Lung (tissue), 16 donors: ENCODE measurements around the gene ACOT13. TPM values are rescaled to one million over a fixed set of nuclear protein-coding genes. Genes with fewer than 3 reads are reported as not detected.

Experiments used
- ATAC-seq: fragments of 200-7000 bp; cut with Tn5 transposase; one replicate; pipeline ENCODE4 v1.9.1; 2020; ENCODE audit warnings: moderate number of reproducible peaks; ENCODE audit not compliant: insufficient read depth, low FRiP score
- DNase-seq, 3 donors: peaks; one replicate each; pipeline ENCODE4 v3.0.0-alpha.2; 2013 to 2017
- H3K27ac ChIP-seq, 2 donors: one replicate each; pipeline ENCODE4 v1.5.1; 2013; ENCODE audit warnings: mild to moderate bottlenecking in 2 of 2, moderate library complexity in 2 of 2, control low read depth in 1 of 2, inconsistent platforms in 1 of 2, low read depth in 1 of 2, low read length in 1 of 2
- H3K27me3 ChIP-seq, 3 donors: one replicate each; pipeline ENCODE4 v1.5.1; 2013; ENCODE audit warnings: low read length in 2 of 3; ENCODE audit not compliant: control insufficient read depth in 3 of 3, insufficient read depth in 3 of 3
- H3K36me3 ChIP-seq, 4 donors: one replicate each; pipeline ENCODE4 v1.5.1; 2013; ENCODE audit warnings: low read length in 4 of 4, mild to moderate bottlenecking in 1 of 4, moderate library complexity in 1 of 4; ENCODE audit not compliant: control insufficient read depth in 4 of 4, insufficient read depth in 4 of 4
- H3K4me1 ChIP-seq, 5 donors: one replicate each; pipeline ENCODE4 v1.5.1; 2013; ENCODE audit warnings: low read length in 5 of 5, mild to moderate bottlenecking in 2 of 5, moderate library complexity in 1 of 5; ENCODE audit not compliant: control insufficient read depth in 5 of 5, insufficient read depth in 5 of 5
- H3K4me3 ChIP-seq: one replicate; pipeline ENCODE4 v1.5.1; 2013; ENCODE audit warnings: mild to moderate bottlenecking, control low read depth, moderate library complexity
- H3K9ac ChIP-seq, 2 donors: one replicate each; pipeline ENCODE4 v1.5.1; 2013; ENCODE audit warnings: low read length in 2 of 2, control low read depth in 1 of 2; ENCODE audit not compliant: insufficient read depth in 1 of 2
- H3K9me3 ChIP-seq, 4 donors: one replicate each; pipeline ENCODE4 v1.5.1; 2013; ENCODE audit warnings: low read length in 3 of 4, mild to moderate bottlenecking in 1 of 4, moderate library complexity in 1 of 4; ENCODE audit not compliant: control insufficient read depth in 4 of 4, insufficient read depth in 3 of 4
- CTCF ChIP-seq: IDR thresholded peaks from 2 replicates; pipeline ENCODE4 v1.5.1; 2012; ENCODE audit warnings: mild to moderate bottlenecking; ENCODE audit errors: control extremely low read depth, extremely low read depth
- WGBS, 2 donors: extraction: QIAGEN DNeasy Blood & Tissue Kit; methylation state at CpG; one replicate each; pipeline ENCODE4 v1.1.7; 2013; 5-methylcytosine and 5-hydroxymethylcytosine counted together
- long read RNA-seq, 5 donors: transcript quantifications; one replicate each; lab custom pipeline, GENCODE V29; 2026
- polyA plus RNA-seq, 2 donors: library from polyadenylated mRNA; stranded (reverse); fragments of 200-250 nt; gene quantifications; one replicate each; pipeline ENCODE4 v1.2.1, GENCODE V29; 2013
- total RNA-seq, 2 donors: library from RNA; depleted of rRNA in 1 of 2; stranded (reverse); fragments of >200 nt in 1 of 2; gene quantifications; one replicate each; pipeline ENCODE4 v1.2.1, GENCODE V29; 2014 to 2021
- donor health status: control.
- donor health status: control.
- donor health status: Bipolar disorder and iron deficiency.
- donor health status: healthy.
- donor health status: DM: yes; HTN: yes; CAD: no.

Gene ACOT13
- total RNA-seq (10 to 100 TPM in 1 of 2 donors, 1 to 10 TPM in 1; 4.7 to 14.1 TPM), polyA plus RNA-seq (10 to 100 TPM; 14.6 to 59.3 TPM)
- long read RNA-seq, donor 1, full-length matches to known transcripts = 25 of 215 reads
- long read RNA-seq, donor 1, partial matches to known transcripts = 190 of 215 reads
- long read RNA-seq, donor 1, other reads (novel, unspliced or antisense) = 0 of 215 reads
- long read RNA-seq, donor 2, full-length matches to known transcripts = 14 of 19 reads
- long read RNA-seq, donor 2, partial matches to known transcripts = 5 of 19 reads
- long read RNA-seq, donor 2, other reads (novel, unspliced or antisense) = 0 of 19 reads
- long read RNA-seq, donor 3, full-length matches to known transcripts = 12 of 19 reads
- long read RNA-seq, donor 3, partial matches to known transcripts = 7 of 19 reads
- long read RNA-seq, donor 3, other reads (novel, unspliced or antisense) = 0 of 19 reads
- long read RNA-seq, donor 4, full-length matches to known transcripts = 7 of 13 reads
- long read RNA-seq, donor 4, partial matches to known transcripts = 6 of 13 reads
- long read RNA-seq, donor 4, other reads (novel, unspliced or antisense) = 0 of 13 reads
- long read RNA-seq, donor 5, full-length matches to known transcripts = 35 of 221 reads
- long read RNA-seq, donor 5, partial matches to known transcripts = 33 of 221 reads
- long read RNA-seq, donor 5, other reads (novel, unspliced or antisense) = 153 of 221 reads

- 0% methylated on average over 62 of the region's 62 CpGs for WGBS, 2 donors
- peaks cover 5 to 11% (median 10%) of the 10 kb centered on the region in 4 donors for H3K36me3 ChIP-seq
- DNase-seq (peak; percentile 98 to 99 (median 98)), ATAC-seq (peak; percentile 97)
- H3K9ac ChIP-seq = peak within 1 kb of the TSS; percentile 92 to 97
- H3K27me3 ChIP-seq = no peaks in the 10 kb centered on the region
- peaks cover 0 to 3% (median 0%) of the 10 kb centered on the region in 4 donors for H3K9me3 ChIP-seq
- peaks cover 3 to 27% (median 10%) of the 10 kb centered on the region in 5 donors for H3K4me1 ChIP-seq
- peak within 1 kb of the TSS; percentile 70 for H3K4me3 ChIP-seq
- H3K27ac ChIP-seq = peak within 1 kb of the TSS; percentile 89 to 97
- TF ChIP-seq CTCF = no peak
These were observed at the start of gene ACOT13, which contains the start of gene TDP2 for GRCh38 chr6:24666641-24667377. Gene ACOT13 (plus strand): TSS chr6:24667077. CDS start chr6:24667264, 187 bp downstream. Gene TDP2 (minus strand): TSS chr6:24666899. CDS start chr6:24666862, 37 bp downstream.

GRCh38 chr6:24619661-24620060 is 47.2 kb upstream of the ACOT13 start:
- H3K9ac ChIP-seq = no peak overlapping the region
- no peak for DNase-seq
- no peaks in the 10 kb centered on the region for H3K9me3 ChIP-seq
- H3K4me1 ChIP-seq = no peaks in the 10 kb centered on the region
- ATAC-seq = no peak
- no peak overlapping the region for H3K27ac ChIP-seq
- H3K36me3 ChIP-seq = no peaks in the 10 kb centered on the region
- H3K27me3 ChIP-seq = no peaks in the 10 kb centered on the region
- 93 to 95% methylated on average over 5 of the region's 5 CpGs for WGBS, 2 donors
- no peak for TF ChIP-seq CTCF
- H3K4me3 ChIP-seq = no peak overlapping the region

- no peaks in the 10 kb centered on the region for H3K36me3 ChIP-seq
- no peak for TF ChIP-seq CTCF
- ATAC-seq (no peak), DNase-seq (no peak)
- H3K9me3 ChIP-seq = no peaks in the 10 kb centered on the region
- no peak overlapping the region for H3K9ac ChIP-seq
- H3K4me1 ChIP-seq = no peaks in the 10 kb centered on the region
- WGBS, 2 donors = 86% methylated on average over 3 of the region's 3 CpGs
- H3K4me3 ChIP-seq = no peak overlapping the region
- H3K27me3 ChIP-seq = no peaks in the 10 kb centered on the region
- H3K27ac ChIP-seq = no peak overlapping the region
These were observed 46.2 kb upstream of the ACOT13 start for GRCh38 chr6:24620637-24621036.
